HUES6 (cell line): ENCODE results near the gene TLX3.

Experiments used
- H3K27ac ChIP-seq: 2 replicates; pipeline ENCODE4 v1.7.0; 2013; ENCODE audit warnings: low read depth, mild to moderate bottlenecking, low read length, inconsistent platforms
- H3K27me3 ChIP-seq: 2 replicates; pipeline ENCODE4 v1.6.1; 2013; ENCODE audit warnings: low read length; ENCODE audit not compliant: control insufficient read depth, insufficient read depth
- H3K36me3 ChIP-seq: 2 replicates; pipeline ENCODE4 v1.6.1; 2013; ENCODE audit warnings: low read length; ENCODE audit not compliant: control insufficient read depth, insufficient read depth
- H3K4me1 ChIP-seq: 2 replicates; pipeline ENCODE4 v1.6.1; 2013; ENCODE audit warnings: low read length; ENCODE audit not compliant: control insufficient read depth, insufficient read depth
- H3K4me3 ChIP-seq: 2 replicates; pipeline ENCODE4 v1.5.1; 2013; ENCODE audit warnings: low read depth, low read length
- H3K9ac ChIP-seq: one replicate; pipeline ENCODE4 v1.6.1; 2013; ENCODE audit warnings: mild to moderate bottlenecking, low read length
- H3K9me3 ChIP-seq: 2 replicates; pipeline ENCODE4 v1.6.1; 2013; ENCODE audit warnings: low read depth, low read length; ENCODE audit not compliant: control insufficient read depth, insufficient read depth

TLX3 gene

DNA sequence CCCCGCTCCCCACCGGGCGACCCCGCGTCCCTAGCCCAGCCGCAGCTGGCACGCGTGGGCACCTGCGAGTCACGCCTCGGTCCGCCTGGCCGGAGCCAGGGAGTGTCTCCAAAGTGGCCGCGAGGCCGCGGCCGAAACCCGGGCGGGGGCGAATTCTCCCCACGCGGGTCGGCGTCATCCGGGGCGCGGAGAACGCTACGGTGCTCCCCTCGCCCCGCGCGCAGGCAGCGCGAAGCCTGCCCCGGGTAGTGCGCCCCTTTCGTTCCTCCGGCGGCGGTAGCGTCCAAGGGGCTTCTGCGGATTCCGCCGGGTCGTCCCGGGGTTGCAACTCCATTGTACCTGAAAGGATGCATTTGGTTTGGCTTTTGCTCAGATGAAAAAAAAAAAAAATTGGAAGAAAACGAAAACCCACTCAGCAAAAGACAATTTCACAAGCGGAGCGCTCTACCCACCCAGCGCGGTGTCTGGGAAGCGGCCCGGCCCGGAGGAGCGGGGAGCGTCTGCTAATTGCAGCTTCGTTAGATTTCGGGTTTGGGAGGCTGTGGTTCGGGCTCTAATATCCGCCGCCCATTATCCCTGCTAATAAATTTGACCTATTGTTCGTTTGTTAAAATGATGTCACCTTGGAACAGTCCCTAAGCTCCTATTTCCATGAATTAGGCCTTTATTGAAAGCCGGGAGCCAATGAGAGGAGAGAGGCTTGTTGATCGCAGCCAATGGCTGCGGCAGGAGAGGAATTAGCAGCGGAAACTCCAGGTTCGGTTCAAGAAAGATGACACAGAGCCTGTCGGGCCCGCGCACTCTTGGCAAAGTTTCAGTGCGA, at the start of gene TLX3:
TLX3 (plus strand) TSS at position 796 of the 823 bp plus-strand sequence. CDS start 118 bp downstream, outside the sequence.
- H3K9me3 ChIP-seq = no peaks in the 10 kb centered on the region
- H3K4me1 ChIP-seq = peaks cover 26% of the 10 kb centered on the region
- H3K27ac ChIP-seq = no peak within 1 kb of the TSS
- peak within 1 kb of the TSS; percentile 47 for H3K4me3 ChIP-seq
- peaks cover 100% of the 10 kb centered on the region for H3K27me3 ChIP-seq
- no peak within 1 kb of the TSS for H3K9ac ChIP-seq
- no peaks in the 10 kb centered on the region for H3K36me3 ChIP-seq

DNA sequence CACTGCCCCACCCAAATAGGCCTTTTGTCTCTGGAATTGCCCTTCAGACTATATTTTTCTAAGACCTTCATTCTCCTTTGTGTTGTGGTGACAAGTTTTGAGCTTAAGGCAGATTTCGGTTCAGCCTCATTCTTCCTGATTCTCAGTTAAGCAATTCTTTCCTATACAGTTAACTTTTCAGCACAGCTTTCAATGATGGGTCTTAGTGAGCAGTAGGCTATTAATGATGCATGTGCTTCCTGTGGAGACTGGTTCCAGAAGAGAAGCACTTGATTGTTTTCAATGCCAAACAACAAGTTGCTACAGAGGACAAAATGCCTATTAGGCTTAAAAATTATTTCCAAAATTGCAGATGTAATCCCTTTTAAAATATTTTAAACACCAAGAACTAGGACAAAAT, 47.7 kb upstream of the TLX3 start:
- no peaks in the 10 kb centered on the region for H3K36me3 ChIP-seq
- H3K9ac ChIP-seq = no peak overlapping the region
- no peak overlapping the region for H3K27ac ChIP-seq
- no peaks in the 10 kb centered on the region for H3K9me3 ChIP-seq
- no peaks in the 10 kb centered on the region for H3K27me3 ChIP-seq
- no peak overlapping the region for H3K4me3 ChIP-seq
- no peaks in the 10 kb centered on the region for H3K4me1 ChIP-seq

DNA sequence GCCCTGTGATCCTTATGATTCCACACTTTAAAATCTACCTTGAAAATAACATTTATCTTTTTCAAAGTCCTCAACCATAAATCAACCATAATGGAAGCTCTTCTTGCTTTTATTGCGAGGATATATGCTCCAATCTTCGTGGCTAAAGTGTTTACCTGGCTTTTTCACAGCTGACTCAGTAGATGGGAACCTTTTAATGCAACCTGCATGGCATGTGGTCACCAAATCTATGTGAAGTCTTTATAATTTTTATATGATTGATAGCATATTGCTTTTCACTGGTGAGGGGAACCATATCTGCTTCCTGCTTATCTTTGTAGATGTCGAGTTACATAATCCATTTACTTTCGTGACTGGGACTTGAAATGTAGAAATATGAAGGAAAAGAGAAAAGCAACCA, 47.1 kb upstream of the TLX3 start:
- Histone ChIP-seq H3K27ac (no peak overlapping the region), H3K4me1 (no peaks in the 10 kb centered on the region)

GRCh38 chr5:171263181-171263580, 45.9 kb upstream of the TLX3 start:
- Histone ChIP-seq H3K9ac (no peak overlapping the region), H3K27ac (no peak overlapping the region), H3K9me3 (no peaks in the 10 kb centered on the region), H3K36me3 (no peaks in the 10 kb centered on the region), H3K4me1 (no peaks in the 10 kb centered on the region), H3K4me3 (no peak overlapping the region), H3K27me3 (no peaks in the 10 kb centered on the region)

More for the DNA sequence above, 47.1 kb upstream of the TLX3 start:
- H3K4me3 ChIP-seq = no peak overlapping the region
- no peaks in the 10 kb centered on the region for H3K9me3 ChIP-seq
- no peaks in the 10 kb centered on the region for H3K36me3 ChIP-seq
- H3K27me3 ChIP-seq = no peaks in the 10 kb centered on the region
- no peak overlapping the region for H3K9ac ChIP-seq

- Histone ChIP-seq H3K4me1 (no peaks in the 10 kb centered on the region), H3K9ac (no peak overlapping the region)
Observed at GRCh38 chr5:171264843-171265242, 44.2 kb upstream of the TLX3 start.

DNA sequence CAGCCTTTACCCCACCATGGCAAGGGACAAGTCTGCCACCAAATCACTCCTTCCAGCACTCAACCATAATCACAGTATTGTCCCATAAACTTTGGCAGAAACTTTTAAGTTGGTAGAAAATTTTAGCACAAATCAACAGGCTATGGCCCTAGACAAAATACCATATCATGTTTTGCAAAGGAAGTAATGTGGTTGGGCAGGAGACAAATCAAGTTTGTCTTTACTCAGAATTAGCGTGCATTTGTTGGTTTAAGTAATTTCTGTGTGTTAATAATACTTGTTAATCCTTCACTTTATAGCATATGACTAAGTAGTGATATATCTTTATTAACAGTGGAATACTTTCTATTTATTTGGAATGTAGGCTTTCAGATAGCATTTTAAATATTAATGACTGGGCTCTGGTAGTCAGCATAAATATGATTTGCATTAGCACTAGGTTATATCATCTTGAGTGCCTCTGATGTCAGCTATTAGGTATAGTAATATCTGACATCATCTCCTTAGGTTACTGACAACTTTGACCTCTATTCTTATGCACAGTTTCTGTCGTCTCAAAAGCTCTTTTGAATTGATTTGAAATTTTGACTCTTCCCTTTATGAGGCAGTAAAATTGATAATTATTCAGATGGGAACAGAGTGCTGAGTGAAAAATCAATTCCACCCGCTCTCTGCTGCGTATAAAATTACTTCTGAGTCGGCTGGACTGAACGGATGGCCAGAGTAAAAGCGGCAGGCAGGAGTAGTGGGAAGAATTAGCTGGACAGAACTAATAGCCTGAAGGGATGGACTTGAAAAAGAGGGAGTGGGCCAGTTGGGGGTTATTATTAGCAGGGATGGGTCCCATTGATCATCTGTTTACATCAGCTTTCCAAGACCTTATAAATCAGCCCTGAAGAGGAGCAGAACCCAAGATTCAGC, 40.1 kb upstream of the TLX3 start:
- Histone ChIP-seq H3K27me3 (no peaks in the 10 kb centered on the region), H3K4me1 (no peaks in the 10 kb centered on the region), H3K4me3 (no peak overlapping the region), H3K27ac (no peak overlapping the region), H3K9ac (no peak overlapping the region), H3K9me3 (no peaks in the 10 kb centered on the region), H3K36me3 (no peaks in the 10 kb centered on the region)

More at GRCh38 chr5:171264843-171265242, 44.2 kb upstream of the TLX3 start:
- Histone ChIP-seq H3K9me3 (no peaks in the 10 kb centered on the region), H3K27ac (no peak overlapping the region), H3K27me3 (no peaks in the 10 kb centered on the region), H3K36me3 (no peaks in the 10 kb centered on the region), H3K4me3 (no peak overlapping the region)

GRCh38 chr5:171269717-171270116, 39.3 kb upstream of the TLX3 start:
- H3K36me3 ChIP-seq = no peaks in the 10 kb centered on the region
- H3K27me3 ChIP-seq = no peaks in the 10 kb centered on the region
- no peaks in the 10 kb centered on the region for H3K4me1 ChIP-seq
- no peaks in the 10 kb centered on the region for H3K9me3 ChIP-seq
- H3K27ac ChIP-seq = no peak overlapping the region
- H3K4me3 ChIP-seq = no peak overlapping the region
- no peak overlapping the region for H3K9ac ChIP-seq

DNA sequence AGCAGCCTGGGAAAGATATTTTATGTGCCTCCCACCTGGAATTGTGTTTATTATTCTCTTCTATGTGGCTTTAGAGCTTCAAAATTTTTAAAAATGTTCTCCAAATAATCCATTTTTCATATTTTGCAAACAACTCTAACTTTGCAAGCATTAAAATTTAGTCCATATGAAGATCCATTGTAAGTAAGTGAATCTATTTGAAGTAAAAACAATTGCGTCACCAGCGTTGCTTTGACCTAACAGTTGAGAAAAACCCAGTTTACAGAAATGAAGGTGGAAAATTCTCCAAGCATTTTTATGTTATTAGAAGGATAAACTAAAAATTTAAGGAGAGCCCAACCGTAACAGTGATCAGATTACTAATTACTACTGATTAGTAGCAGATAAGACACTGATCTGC, 38.9 kb upstream of the TLX3 start:
- no peak overlapping the region for H3K4me3 ChIP-seq
- H3K4me1 ChIP-seq = no peaks in the 10 kb centered on the region
- no peak overlapping the region for H3K27ac ChIP-seq
- H3K36me3 ChIP-seq = no peaks in the 10 kb centered on the region
- H3K9ac ChIP-seq = no peak overlapping the region
- no peaks in the 10 kb centered on the region for H3K27me3 ChIP-seq
- no peaks in the 10 kb centered on the region for H3K9me3 ChIP-seq

DNA sequence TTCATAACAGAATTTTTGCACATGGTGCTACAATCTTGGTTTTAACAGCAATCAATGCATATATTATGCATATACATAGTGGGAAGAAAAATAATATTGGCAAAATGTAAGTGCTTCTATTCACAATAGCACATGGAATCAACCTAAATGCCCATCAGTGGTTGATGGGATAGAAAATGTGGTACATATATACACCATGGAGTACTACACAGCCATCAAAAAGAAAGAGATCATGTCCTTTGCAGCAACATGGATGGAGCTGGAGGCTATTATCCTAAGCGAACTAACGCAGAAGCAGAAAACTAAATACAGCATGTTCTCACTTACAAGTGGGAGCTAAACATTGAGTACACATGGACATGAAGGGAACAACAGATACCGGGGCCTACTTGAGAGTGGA, 37.2 kb upstream of the TLX3 start:
- H3K36me3 ChIP-seq = no peaks in the 10 kb centered on the region
- H3K27ac ChIP-seq = no peak overlapping the region
- no peaks in the 10 kb centered on the region for H3K27me3 ChIP-seq
- H3K4me1 ChIP-seq = peaks cover 4% of the 10 kb centered on the region; the same call in 1 of the 2 replicates
- no peaks in the 10 kb centered on the region for H3K9me3 ChIP-seq
- no peak overlapping the region for H3K9ac ChIP-seq
- H3K4me3 ChIP-seq = no peak overlapping the region

DNA sequence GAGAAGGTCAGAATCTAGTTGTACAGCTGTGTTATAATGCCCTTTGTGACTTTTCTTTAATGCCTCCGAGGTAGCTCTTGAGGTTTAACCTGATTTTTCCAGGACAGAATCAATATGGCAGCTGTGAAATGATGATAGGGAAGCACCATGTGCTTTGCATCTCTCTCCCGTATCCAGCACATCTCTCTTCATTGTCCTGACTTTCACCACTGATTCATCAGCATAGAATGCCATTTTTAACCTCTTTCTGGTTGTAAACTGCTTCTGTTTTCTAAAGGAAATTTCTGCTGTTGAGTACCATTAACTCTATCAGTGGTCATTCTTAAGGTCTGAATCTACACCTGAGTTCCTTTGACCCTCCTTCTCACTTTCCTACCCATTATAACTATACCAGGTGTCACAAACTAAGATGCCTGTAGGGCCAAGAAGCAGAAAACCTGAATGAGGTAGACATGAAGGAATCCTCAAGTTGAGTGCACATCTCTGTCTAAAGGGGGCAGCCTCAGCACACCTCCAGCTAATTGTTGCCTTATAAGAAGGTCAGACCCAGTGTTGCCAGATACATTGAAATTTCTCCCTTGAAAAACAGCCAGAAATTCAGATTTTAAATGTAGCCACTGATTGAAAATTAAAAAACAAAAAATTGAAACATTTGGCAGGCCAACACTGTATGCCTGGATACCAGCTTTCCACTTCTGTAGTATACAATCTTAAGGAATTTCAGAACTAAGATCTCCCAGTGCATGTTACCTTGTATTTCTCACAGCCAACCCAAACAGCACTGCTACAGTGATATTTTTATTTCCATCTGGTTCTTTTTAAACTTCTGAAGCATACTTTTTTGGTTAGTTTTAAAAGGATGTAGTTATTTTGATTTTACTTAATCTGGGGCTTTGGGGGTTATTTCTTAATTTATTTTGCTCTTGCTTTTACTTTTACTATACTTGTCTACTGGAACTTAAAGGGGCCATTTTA, 35.8 kb upstream of the TLX3 start:
- H3K36me3 ChIP-seq = no peaks in the 10 kb centered on the region
- no peak overlapping the region for H3K9ac ChIP-seq
- H3K9me3 ChIP-seq = no peaks in the 10 kb centered on the region
- no peak overlapping the region for H3K4me3 ChIP-seq
- H3K4me1 ChIP-seq = peaks cover 4% of the 10 kb centered on the region; the same call in 1 of the 2 replicates
- H3K27ac ChIP-seq = no peak overlapping the region
- no peaks in the 10 kb centered on the region for H3K27me3 ChIP-seq
